T-helper 1 cell treated with Interleukin-12 subunit alpha and Interleukin-12 subunit beta and Interleukin-4 antibody, amounts not matched to agents 30 ng/mL and 1 ng/mL, for 36 hours (primary cell): ENCODE measurements around the gene BGN. TPM values are rescaled to one million over a fixed set of nuclear protein-coding genes. Genes with fewer than 3 reads are reported as not detected.

ENCODE experiments used
- intact Hi-C: fragments of 100-400 bp; cut with micrococcal nuclease; formaldehyde crosslinking; loops from one replicate; pipeline ENCODE4 v1.15.1; 2024
- total RNA-seq: library from RNA; stranded (reverse); gene quantifications from 2 replicates; pipeline ENCODE4 v1.2.3, GENCODE V29; 2022

BGN gene
- total RNA-seq, 1 donor from 2014 or later, result not detected

GRCh38 chrX:153526042-153526441 lies 31.3 kb downstream of the BGN start:
- intact Hi-C loops, result no loop called here

GRCh38 chrX:153526801-153527200 lies 32.0 kb downstream of the BGN start:
- intact Hi-C loops, result no loop called here

GRCh38 chrX:153527208-153527607 lies 32.4 kb downstream of the BGN start:
- intact Hi-C loops, result no loop called here

- intact Hi-C loops, result no loop called here
Measured at GRCh38 chrX:153530411-153531129, 35.8 kb downstream of the BGN start.

- intact Hi-C loops, result no loop called here
Measured at GRCh38 chrX:153533091-153533490, 38.3 kb downstream of the BGN start.

GRCh38 chrX:153537080-153537479 lies 42.3 kb downstream of the BGN start:
- intact Hi-C loops, result no loop called here

- intact Hi-C loops, result no loop called here
Measured at GRCh38 chrX:153537526-153538295, 42.9 kb downstream of the BGN start.

- intact Hi-C loops, result no loop called here
Measured at GRCh38 chrX:153538424-153538823, 43.6 kb downstream of the BGN start.

- intact Hi-C loops, result loop anchor here (1.0 kb wide), 1 partner anchor 129 kb away; no protein-coding TSS in a partner anchor
Measured at GRCh38 chrX:153539171-153539978, 44.6 kb downstream of the BGN start.

- intact Hi-C loops, result loop anchor here (1.0 kb wide), 1 partner anchor 128 kb away; no protein-coding TSS in a partner anchor
Measured at GRCh38 chrX:153539979-153540358, 45.2 kb downstream of the BGN start.

- intact Hi-C loops, result no loop called here
Measured at GRCh38 chrX:153544727-153545126, 49.9 kb downstream of the BGN start.

GRCh38 chrX:153546386-153546785 lies 51.6 kb downstream of the BGN start:
- intact Hi-C loops, result no loop called here

- intact Hi-C loops, result no loop called here
Measured at GRCh38 chrX:153547195-153547594, 52.4 kb downstream of the BGN start.

- intact Hi-C loops, result no loop called here
Measured at GRCh38 chrX:153549231-153549630, 54.5 kb downstream of the BGN start.

- intact Hi-C loops, result no loop called here
Measured at GRCh38 chrX:153549807-153550206, 55.0 kb downstream of the BGN start.

- intact Hi-C loops, result no loop called here
Measured at GRCh38 chrX:153551135-153551534, 56.4 kb downstream of the BGN start.

- intact Hi-C loops, result loop anchor here (1.0 to 2.0 kb wide), 3 partner anchors 56 to 114 kb away; no protein-coding TSS in a partner anchor
Measured at GRCh38 chrX:153554519-153555167, 59.9 kb downstream of the BGN start.

- intact Hi-C loops, result no loop called here
Measured at GRCh38 chrX:153556767-153557166, 62.0 kb downstream of the BGN start.

- intact Hi-C loops, result no loop called here
Measured at GRCh38 chrX:153557618-153558355, 63.0 kb downstream of the BGN start.
